ENCODE data around the gene TP73.

The TP73 gene

DNA sequence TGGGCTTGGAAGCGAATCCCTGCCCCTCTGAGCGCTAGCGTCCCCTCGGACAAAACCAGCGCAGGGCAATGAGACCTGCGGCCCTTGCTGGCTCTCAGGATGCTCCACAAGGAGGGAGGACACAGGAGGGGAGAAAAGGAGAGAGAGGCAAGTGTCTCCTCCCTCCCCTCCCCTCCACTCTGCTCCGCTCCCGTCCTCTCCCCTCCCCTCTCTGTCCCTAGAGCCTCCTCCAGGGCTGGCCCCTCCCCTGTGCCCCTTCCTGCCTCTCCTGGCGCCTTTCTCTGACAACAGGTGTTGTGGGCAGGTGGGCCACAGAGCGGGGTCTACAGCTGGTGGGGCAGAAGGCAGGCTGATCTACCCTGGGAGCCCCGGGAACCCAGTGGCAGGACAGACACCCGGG is 35.2 kb downstream of the TP73 start:
- Histone ChIP-seq H3K27me3 (ENCODE audit: insufficient read depth, low read length) (peaks cover 22% of the 10 kb centered on the region), H3K4me1 (ENCODE audit: insufficient read depth, low read length) (peaks cover 17% of the 10 kb centered on the region), H3K36me3 (ENCODE audit: insufficient read depth, low read length) (no peaks in the 10 kb centered on the region), H3K9ac (ENCODE audit: low read depth, low read length) (no peak overlapping the region), H3K4me3 (ENCODE audit: low read length) (no peak overlapping the region), H3K27ac (ENCODE audit: low read depth, low read length) (no peak overlapping the region), H3K9me3 (ENCODE audit: insufficient read depth, low read depth, low read length) (no peaks in the 10 kb centered on the region)
- WGBS: 74% methylated on average over 12 of the region's 12 CpGs

DNA sequence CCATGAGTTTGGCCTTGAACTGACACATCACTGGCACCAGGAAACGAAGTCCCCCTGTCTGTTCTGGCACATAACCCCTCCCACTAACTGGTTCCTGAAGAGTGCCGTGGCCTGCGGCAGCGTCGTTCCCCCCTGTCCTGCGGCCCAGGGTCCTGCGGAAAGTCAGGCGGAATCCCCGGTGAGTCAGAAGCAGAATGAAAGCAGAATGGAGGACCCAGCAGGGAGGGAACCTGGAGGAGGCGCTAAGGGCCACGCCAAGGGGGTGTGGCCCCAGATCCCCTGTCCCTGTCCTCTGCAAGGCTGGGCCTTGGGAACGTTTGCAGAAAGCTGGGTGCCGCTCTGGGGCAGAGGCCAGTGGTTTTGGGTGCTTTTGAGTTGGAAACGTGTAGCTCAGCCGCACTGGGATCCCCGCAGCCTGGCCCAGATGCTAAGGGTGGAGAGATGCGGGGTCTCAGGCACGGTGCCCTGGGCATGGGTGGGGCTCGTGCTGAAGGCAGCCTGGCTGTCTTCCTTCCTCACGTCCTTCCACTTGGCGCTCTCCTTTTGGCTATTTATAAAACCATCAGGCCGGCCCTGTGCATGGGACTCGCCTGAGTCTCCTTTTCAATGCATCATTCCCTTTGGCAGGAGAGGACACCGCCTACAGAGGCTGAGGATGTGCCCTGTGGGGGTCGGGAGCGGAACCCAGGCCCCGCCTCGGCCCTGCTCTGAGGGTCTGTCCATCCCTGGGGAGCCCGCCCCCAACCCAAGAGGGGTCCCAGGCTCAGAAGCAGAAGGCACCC is 36.2 kb downstream of the TP73 start:
- H3K27me3 ChIP-seq (ENCODE audit: insufficient read depth, low read length): peaks cover 13% of the 10 kb centered on the region
- no peak overlapping the region for H3K4me3 ChIP-seq (ENCODE audit: low read length)
- H3K9me3 ChIP-seq (ENCODE audit: insufficient read depth, low read depth, low read length): no peaks in the 10 kb centered on the region
- H3K9ac ChIP-seq (ENCODE audit: low read depth, low read length): no peak overlapping the region
- no peaks in the 10 kb centered on the region for H3K36me3 ChIP-seq (ENCODE audit: insufficient read depth, low read length)
- no peak overlapping the region for H3K27ac ChIP-seq (ENCODE audit: low read depth, low read length)
- WGBS: 36% methylated on average over 29 of the region's 29 CpGs
- H3K4me1 ChIP-seq (ENCODE audit: insufficient read depth, low read length): peaks cover 17% of the 10 kb centered on the region

DNA sequence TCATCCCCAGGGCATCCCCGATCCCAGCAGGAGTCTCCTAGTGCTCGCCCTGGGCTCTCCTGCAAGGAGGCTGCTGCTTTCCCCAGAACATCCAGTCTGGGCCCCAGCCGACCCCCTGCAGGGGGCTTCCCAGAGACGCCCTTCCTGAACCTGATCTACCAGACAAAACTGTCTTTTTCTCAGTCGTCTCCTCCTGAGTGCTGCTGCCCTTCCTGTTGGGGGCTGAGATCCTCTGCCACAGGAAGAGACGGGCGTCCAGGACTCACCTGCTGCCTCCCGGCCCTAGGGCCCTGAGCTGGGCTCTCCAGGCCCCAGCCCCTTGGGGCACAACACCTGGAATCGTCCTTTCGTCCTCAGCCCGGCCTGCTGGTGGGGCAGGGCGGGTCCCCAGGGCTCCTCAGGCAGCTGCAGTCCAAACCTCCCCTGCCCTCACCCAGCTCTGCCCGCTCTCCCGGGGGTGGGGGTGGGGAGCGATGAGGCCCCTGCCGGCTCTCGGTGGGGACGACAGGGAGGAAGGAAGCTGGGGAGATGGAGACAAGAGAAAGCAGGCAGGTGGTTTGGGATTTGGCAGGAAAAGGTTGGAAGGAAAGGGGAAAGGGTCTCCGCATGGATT is 36.9 kb downstream of the TP73 start:
- H3K36me3 ChIP-seq (ENCODE audit: insufficient read depth, low read length): no peaks in the 10 kb centered on the region
- H3K27ac ChIP-seq (ENCODE audit: low read depth, low read length): no peak overlapping the region
- no peak overlapping the region for H3K9ac ChIP-seq (ENCODE audit: low read depth, low read length)
- no peaks in the 10 kb centered on the region for H3K9me3 ChIP-seq (ENCODE audit: insufficient read depth, low read depth, low read length)
- peaks cover 17% of the 10 kb centered on the region for H3K4me1 ChIP-seq (ENCODE audit: insufficient read depth, low read length)
- WGBS: 47% methylated on average over 19 of the region's 19 CpGs
- no peak overlapping the region for H3K4me3 ChIP-seq (ENCODE audit: low read length)
- H3K27me3 ChIP-seq (ENCODE audit: insufficient read depth, low read length): peaks cover 6% of the 10 kb centered on the region

DNA sequence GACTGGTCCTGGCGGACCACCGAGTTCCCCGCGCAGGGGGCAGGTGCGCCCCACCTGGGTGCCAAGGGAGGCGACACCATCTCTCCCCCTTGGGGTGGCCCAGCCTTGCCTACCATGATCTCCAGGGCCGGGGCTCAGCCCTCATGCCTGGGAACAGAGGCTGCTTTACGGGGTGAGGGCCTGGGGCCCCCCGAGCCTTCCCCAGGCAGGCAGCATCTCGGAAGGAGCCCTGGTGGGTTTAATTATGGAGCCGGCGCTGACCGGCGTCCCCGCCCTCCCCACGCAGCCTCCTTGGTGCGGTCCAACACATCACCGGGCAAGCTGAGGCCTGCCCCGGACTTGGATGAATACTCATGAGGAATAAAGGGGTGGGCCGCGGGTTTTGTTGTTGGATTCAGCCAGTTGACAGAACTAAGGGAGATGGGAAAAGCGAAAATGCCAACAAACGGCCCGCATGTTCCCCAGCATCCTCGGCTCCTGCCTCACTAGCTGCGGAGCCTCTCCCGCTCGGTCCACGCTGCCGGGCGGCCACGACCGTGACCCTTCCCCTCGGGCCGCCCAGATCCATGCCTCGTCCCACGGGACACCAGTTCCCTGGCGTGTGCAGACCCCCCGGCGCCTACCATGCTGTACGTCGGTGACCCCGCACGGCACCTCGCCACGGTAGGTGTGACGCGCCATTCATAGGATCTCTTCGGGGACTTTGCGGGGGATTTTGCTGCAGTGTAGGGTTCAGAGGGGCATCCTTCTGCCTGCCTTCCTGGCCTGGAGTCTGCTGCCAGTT is 38.2 kb downstream of the TP73 start:
- no peak overlapping the region for H3K4me3 ChIP-seq (ENCODE audit: low read length)
- H3K27ac ChIP-seq (ENCODE audit: low read depth, low read length): no peak overlapping the region

DNA sequence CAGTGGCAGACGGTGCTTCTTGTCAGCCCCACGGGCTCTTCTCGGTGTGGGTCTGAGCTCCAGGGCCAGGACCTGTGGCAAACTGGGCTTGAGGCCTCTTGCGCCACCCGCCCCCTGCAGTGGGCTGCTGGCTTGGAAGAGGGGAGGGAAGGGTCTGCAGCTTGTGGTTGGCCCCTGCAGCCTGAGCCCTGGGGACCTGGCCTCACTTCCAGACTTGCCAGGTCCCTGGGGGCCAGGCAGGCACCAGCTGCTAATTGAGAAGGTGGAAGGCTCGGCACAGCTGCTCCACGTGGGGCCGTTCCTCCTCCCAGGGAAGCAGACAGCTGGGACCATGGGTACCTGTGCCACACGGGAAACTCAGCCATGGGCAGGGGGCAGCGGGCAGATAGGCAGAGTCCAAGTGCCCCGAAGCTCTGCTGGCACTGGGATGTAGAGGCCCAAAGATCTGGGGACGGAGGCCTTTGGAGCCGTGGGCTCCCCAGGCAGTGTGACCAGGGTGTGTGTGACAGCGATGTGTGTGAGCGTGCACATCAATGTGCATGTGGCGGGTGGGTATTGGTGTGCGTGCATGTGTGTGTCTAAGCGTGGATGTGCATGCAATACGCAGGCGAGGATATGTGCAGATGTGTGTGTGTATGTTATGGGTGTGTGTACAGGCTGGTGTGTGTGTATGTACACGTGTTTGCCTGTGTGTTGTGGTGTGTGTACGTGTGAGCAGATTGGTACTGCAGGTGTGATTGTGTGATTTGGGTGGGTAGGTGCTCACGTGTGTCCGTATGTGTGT is 39.3 kb downstream of the TP73 start:
- no peaks in the 10 kb centered on the region for H3K9me3 ChIP-seq (ENCODE audit: insufficient read depth, low read depth, low read length)
- H3K9ac ChIP-seq (ENCODE audit: low read depth, low read length): no peak overlapping the region
- H3K4me1 ChIP-seq (ENCODE audit: insufficient read depth, low read length): peaks cover 17% of the 10 kb centered on the region
- H3K27ac ChIP-seq (ENCODE audit: low read depth, low read length): no peak overlapping the region
- no peaks in the 10 kb centered on the region for H3K36me3 ChIP-seq (ENCODE audit: insufficient read depth, low read length)
- no peak overlapping the region for H3K4me3 ChIP-seq (ENCODE audit: low read length)
- 91% methylated on average over 24 of the region's 24 CpGs for WGBS
- H3K27me3 ChIP-seq (ENCODE audit: insufficient read depth, low read length): 0 out of 2 replicates have a peak, but pooled peaks cover 5% of the 10 kb centered on the region

More for the DNA sequence above, 38.2 kb downstream of the TP73 start:
- Histone ChIP-seq H3K4me1 (ENCODE audit: insufficient read depth, low read length) (peaks cover 17% of the 10 kb centered on the region), H3K27me3 (ENCODE audit: insufficient read depth, low read length) (no peaks in the 10 kb centered on the region), H3K9ac (ENCODE audit: low read depth, low read length) (no peak overlapping the region), H3K9me3 (ENCODE audit: insufficient read depth, low read depth, low read length) (no peaks in the 10 kb centered on the region), H3K36me3 (ENCODE audit: insufficient read depth, low read length) (no peaks in the 10 kb centered on the region)
- WGBS: 94% methylated on average over 50 of the region's 50 CpGs

DNA sequence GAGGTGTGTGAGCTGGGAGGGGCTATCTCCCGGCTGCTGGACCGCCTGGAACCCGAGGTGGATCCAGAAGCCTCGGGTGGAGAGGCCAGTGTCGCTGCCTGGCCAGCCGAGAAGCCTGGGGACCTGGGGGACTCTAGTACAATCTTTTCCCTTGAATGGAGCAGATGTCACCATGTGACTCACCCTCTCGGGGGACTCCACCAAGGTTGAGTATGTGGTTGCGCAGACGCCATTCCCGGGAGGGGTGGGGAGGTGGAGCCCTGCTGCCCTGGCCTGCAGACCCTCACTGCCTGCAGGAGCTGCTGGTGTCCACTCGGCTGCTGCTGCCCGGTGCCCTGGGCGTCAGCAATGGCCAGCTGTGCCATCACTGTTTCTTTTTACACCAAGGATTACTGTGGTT is 40.3 kb downstream of the TP73 start:
- Histone ChIP-seq H3K9ac (ENCODE audit: low read depth, low read length) (no peak overlapping the region), H3K9me3 (ENCODE audit: insufficient read depth, low read depth, low read length) (no peaks in the 10 kb centered on the region), H3K27me3 (ENCODE audit: insufficient read depth, low read length) (0 out of 2 replicates have a peak, but pooled peaks cover 5% of the 10 kb centered on the region), H3K4me1 (ENCODE audit: insufficient read depth, low read length) (peaks cover 17% of the 10 kb centered on the region), H3K36me3 (ENCODE audit: insufficient read depth, low read length) (no peaks in the 10 kb centered on the region), H3K4me3 (ENCODE audit: low read length) (no peak overlapping the region), H3K27ac (ENCODE audit: low read depth, low read length) (no peak overlapping the region)
- WGBS: 90% methylated on average over 13 of the region's 13 CpGs

DNA sequence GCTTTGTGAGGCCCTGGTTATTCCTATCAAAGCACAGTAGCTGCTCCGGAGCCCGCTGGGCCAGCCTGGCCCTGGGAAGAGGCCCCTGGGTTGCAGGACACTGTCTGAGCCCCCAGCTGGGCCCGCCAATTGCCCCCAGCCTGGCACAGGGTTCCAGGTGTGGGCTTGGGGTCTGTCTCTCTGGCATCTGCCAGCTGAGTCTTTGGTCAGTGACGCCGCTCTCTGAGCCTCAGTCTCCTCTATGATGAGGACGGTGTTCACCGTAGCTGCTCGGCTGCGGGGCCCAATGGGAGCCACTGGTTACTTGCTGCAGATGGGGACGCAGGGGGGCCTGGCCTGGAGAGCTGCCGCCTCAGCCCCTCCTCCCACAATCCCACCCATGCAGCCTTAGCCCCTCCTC is 41.0 kb downstream of the TP73 start:
- Histone ChIP-seq H3K9me3 (ENCODE audit: insufficient read depth, low read depth, low read length) (no peaks in the 10 kb centered on the region), H3K9ac (ENCODE audit: low read depth, low read length) (no peak overlapping the region), H3K27me3 (ENCODE audit: insufficient read depth, low read length) (0 out of 2 replicates have a peak, but pooled peaks cover 5% of the 10 kb centered on the region), H3K4me1 (ENCODE audit: insufficient read depth, low read length) (peaks cover 10% of the 10 kb centered on the region), H3K36me3 (ENCODE audit: insufficient read depth, low read length) (no peaks in the 10 kb centered on the region), H3K27ac (ENCODE audit: low read depth, low read length) (no peak overlapping the region), H3K4me3 (ENCODE audit: low read length) (no peak overlapping the region)
- 91% methylated on average over 11 of the region's 11 CpGs for WGBS

DNA sequence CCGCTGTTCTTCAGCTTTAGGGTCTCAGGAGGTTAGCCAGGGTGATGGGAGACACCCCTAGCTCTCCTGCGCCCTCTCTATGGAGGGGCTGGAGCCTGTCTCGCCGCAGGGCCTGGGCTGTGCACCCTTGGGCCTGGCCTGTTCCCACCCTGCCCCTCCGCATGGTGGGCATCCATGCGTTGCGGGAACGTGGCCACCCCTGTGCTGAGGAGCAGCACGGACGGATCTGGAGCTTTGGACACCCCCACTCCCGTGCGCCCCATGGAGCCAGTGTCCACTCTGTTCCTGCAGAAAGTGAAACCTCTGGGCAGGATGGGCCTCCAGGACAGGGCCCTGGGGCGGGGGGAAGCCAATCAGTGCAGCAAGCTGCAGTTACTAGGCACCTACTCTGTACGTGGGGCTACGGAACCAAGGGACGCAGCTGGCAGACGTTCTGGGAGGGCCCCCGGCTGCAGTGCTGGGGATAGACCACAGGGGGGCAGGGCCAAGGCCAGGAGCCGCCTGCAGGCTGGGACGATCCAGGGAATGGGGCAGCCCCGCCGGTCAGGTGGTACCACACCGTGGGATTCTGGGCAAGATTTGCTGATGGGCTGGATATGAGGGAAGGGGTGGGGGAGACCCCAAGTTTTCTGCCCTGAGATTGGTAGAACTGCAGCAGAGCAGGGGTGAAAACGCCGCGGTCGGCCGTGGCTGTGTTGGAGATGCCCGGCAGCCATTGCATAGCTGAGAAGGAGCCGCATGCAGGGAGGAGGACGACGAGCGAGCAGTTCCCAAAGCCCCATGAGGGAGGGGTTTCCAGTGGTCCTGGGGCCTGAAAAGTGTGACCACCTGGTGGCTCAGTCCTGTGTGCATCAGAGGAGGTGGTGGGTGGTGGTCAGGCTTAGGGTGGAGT is 43.3 kb downstream of the TP73 start:
- no peak overlapping the region for H3K4me3 ChIP-seq (ENCODE audit: low read length)
- no peaks in the 10 kb centered on the region for H3K36me3 ChIP-seq (ENCODE audit: insufficient read depth, low read length)
- WGBS: 43% methylated on average over 33 of the region's 33 CpGs
- H3K27me3 ChIP-seq (ENCODE audit: insufficient read depth, low read length): 0 out of 2 replicates have a peak, but pooled peaks cover 5% of the 10 kb centered on the region
- no peak overlapping the region for H3K27ac ChIP-seq (ENCODE audit: low read depth, low read length)
- no peaks in the 10 kb centered on the region for H3K4me1 ChIP-seq (ENCODE audit: insufficient read depth, low read length)
- H3K9me3 ChIP-seq (ENCODE audit: insufficient read depth, low read depth, low read length): no peaks in the 10 kb centered on the region
- H3K9ac ChIP-seq (ENCODE audit: low read depth, low read length): no peak overlapping the region

DNA sequence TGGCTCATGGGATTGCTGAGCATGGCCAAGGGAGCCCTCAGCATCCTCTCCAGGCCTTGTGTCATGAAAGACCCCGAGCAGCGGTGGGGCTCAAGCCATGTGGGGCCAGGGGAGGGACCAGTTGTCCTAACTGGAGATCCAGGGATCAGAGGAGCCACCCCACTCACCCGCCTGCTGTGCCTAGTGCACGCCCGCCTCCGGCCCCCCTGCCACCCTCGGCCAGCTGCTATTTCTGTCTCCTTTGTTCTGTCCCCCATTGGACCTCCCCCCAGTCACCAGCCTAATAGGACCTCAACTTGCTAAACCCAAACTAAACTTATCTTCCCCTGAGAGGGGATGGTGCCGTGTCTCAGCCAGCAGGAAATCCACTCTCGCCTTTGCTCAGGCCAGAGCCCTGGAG is 44.4 kb downstream of the TP73 start:
- H3K9ac ChIP-seq (ENCODE audit: low read depth, low read length): no peak overlapping the region
- H3K36me3 ChIP-seq (ENCODE audit: insufficient read depth, low read length): no peaks in the 10 kb centered on the region
- no peaks in the 10 kb centered on the region for H3K4me1 ChIP-seq (ENCODE audit: insufficient read depth, low read length)
- 0 out of 2 replicates have a peak, but pooled peaks cover 5% of the 10 kb centered on the region for H3K27me3 ChIP-seq (ENCODE audit: insufficient read depth, low read length)
- no peak overlapping the region for H3K4me3 ChIP-seq (ENCODE audit: low read length)
- no peaks in the 10 kb centered on the region for H3K9me3 ChIP-seq (ENCODE audit: insufficient read depth, low read depth, low read length)
- 87% methylated on average over 9 of the region's 9 CpGs for WGBS
- no peak overlapping the region for H3K27ac ChIP-seq (ENCODE audit: low read depth, low read length)

DNA sequence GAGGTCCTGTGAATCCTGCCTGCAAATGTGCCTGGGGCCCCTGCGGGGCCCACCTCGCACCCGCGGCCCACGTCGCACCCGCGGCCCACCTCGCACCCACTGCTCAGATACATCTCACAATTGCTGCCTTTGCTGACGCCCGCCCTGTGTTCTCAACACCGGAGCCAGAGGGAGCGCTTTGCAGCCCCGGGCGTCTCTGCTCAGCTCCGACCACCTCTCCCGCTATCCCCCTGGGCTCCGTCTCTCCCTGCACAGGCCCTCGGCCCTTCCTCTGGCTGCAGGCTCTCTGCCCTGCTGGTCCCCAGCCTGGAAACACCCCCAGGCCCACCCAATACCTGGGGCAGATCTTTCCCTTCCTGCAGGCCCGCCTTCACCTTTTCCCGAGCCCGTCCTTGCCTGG is 44.8 kb downstream of the TP73 start:
- Histone ChIP-seq H3K9ac (ENCODE audit: low read depth, low read length) (no peak overlapping the region), H3K4me1 (ENCODE audit: insufficient read depth, low read length) (no peaks in the 10 kb centered on the region), H3K9me3 (ENCODE audit: insufficient read depth, low read depth, low read length) (no peaks in the 10 kb centered on the region), H3K36me3 (ENCODE audit: insufficient read depth, low read length) (no peaks in the 10 kb centered on the region), H3K27ac (ENCODE audit: low read depth, low read length) (no peak overlapping the region), H3K4me3 (ENCODE audit: low read length) (no peak overlapping the region), H3K27me3 (ENCODE audit: insufficient read depth, low read length) (0 out of 2 replicates have a peak, but pooled peaks cover 5% of the 10 kb centered on the region)
- 91% methylated on average over 22 of the region's 22 CpGs for WGBS
